Epithelial cell of esophagus (primary cell): Measurements from ENCODE around the gene HUWE1.
A peak's percentile ranks its signal among the peaks of the same experiment; 100 is the strongest.

ENCODE experiments used
- DNase-seq: peaks from one replicate; pipeline ENCODE4 v3.0.0; 2010; ENCODE audit warnings: low read depth
- H3K4me3 ChIP-seq: 2 replicates; pipeline ENCODE4 v1.5.1; 2011; ENCODE audit warnings: mild to moderate bottlenecking, low read length, control low read depth
- TF ChIP-seq, protein P1 (sequence below): IDR thresholded peaks from 2 replicates; pipeline ENCODE4 v1.5.1; 2011; ENCODE audit warnings: low read depth, mild to moderate bottlenecking, low read length, control low read depth, inconsistent platforms; ENCODE audit not compliant: insufficient read depth; ENCODE audit errors: missing control alignments

The HUWE1 gene

GRCh38 chrX:53718073-53718472 lies 31.6 kb upstream of the HUWE1 start:
- TF ChIP-seq, protein P1, sequence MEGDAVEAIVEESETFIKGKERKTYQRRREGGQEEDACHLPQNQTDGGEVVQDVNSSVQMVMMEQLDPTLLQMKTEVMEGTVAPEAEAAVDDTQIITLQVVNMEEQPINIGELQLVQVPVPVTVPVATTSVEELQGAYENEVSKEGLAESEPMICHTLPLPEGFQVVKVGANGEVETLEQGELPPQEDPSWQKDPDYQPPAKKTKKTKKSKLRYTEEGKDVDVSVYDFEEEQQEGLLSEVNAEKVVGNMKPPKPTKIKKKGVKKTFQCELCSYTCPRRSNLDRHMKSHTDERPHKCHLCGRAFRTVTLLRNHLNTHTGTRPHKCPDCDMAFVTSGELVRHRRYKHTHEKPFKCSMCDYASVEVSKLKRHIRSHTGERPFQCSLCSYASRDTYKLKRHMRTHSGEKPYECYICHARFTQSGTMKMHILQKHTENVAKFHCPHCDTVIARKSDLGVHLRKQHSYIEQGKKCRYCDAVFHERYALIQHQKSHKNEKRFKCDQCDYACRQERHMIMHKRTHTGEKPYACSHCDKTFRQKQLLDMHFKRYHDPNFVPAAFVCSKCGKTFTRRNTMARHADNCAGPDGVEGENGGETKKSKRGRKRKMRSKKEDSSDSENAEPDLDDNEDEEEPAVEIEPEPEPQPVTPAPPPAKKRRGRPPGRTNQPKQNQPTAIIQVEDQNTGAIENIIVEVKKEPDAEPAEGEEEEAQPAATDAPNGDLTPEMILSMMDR, result no peak
- H3K4me3 ChIP-seq, result no peak overlapping the region
- DNase-seq, result peak; percentile 60

GRCh38 chrX:53717205-53717604 lies 30.7 kb upstream of the HUWE1 start:
- no peak for DNase-seq
- TF ChIP-seq, protein P1, result no peak
- no peak overlapping the region for H3K4me3 ChIP-seq

- no peak overlapping the region for H3K4me3 ChIP-seq
- no peak for DNase-seq
- TF ChIP-seq, protein P1, result no peak
These were observed 30.0 kb upstream of the HUWE1 start for GRCh38 chrX:53716328-53717088.

GRCh38 chrX:53715346-53715924 lies 28.9 kb upstream of the HUWE1 start:
- no peak overlapping the region for H3K4me3 ChIP-seq
- DNase-seq, result no peak
- TF ChIP-seq, protein P1, result no peak

GRCh38 chrX:53714580-53715345 lies 28.2 kb upstream of the HUWE1 start:
- TF ChIP-seq, protein P1, result peak; percentile 14
- H3K4me3 ChIP-seq, result no peak overlapping the region
- DNase-seq, result peak; percentile 83

DNA sequence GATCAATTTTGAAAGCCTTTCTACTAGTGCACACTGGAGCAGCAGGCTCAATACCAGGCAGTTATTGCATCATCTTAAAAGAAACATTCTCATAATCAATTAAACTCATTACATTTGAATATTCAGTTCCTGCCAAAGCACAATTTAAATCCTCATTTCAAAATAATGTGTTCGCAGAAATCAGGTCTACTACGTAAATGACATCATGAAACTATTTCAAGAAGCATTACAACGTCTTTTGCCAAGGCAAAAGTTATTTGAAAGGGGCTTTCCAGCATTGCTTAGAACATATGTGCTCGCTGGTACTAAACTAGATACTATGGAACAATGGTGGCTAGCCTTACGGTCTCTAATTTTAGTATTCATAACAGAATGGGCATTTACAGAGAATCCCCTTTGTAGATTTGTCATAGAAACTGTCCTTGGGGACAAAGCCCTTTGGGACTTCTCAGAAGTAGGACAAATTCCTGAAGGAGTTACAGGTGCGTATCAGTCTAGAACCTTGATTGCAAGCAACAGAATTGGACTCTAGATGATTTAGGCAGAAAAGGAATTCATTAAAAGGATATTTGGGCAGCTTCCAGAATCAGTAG lies 27.6 kb upstream of the HUWE1 start:
- no peak for DNase-seq
- H3K4me3 ChIP-seq, result no peak overlapping the region
- TF ChIP-seq, protein P1, result no peak
